Measurements from ENCODE around the gene FARP1. TPM values are rescaled to one million over a fixed set of nuclear protein-coding genes. Genes with fewer than 3 reads are reported as not detected.
A peak's percentile ranks its signal among the peaks of the same experiment; 100 is the strongest.

FARP1 gene
- total RNA-seq, 4 donors from 2014 or later: 28.3 to 69.2 (median 36.4) TPM

- WGBS, 2 donors (ENCODE audit: low coverage in 1 of 2): 96% methylated on average over 4 of the region's 4 CpGs; no CpG with 5 or more reads in 1 of the 2 donors
- TF ChIP-seq POLR2A (IDR thresholded peaks at IDR 0.05) (no peak), EP300 (IDR thresholded peaks at IDR 0.05) (no peak), POLR2AphosphoS5 (IDR thresholded peaks at IDR 0.05) (no peak), CTCF (IDR thresholded peaks at IDR 0.05) (no peak)
- peaks cover 0 to 12% of the 10 kb centered on the region in 2 donors for H3K36me3 ChIP-seq
- H3K27me3 ChIP-seq: no peaks in the 10 kb centered on the region
- ATAC-seq: no peak
- H3K4me1 ChIP-seq: peaks cover 0 to 14% (median 5%) of the 10 kb centered on the region in 3 donors
- no peak overlapping the region for H3K4me3 ChIP-seq
- peaks cover 0 to 8% (median 0%) of the 10 kb centered on the region in 3 donors for H3K9me3 ChIP-seq
- no peak overlapping the region for H3K27ac ChIP-seq
Observed at GRCh38 chr13:98370261-98370660, 227.4 kb downstream of the FARP1 start.

DNA sequence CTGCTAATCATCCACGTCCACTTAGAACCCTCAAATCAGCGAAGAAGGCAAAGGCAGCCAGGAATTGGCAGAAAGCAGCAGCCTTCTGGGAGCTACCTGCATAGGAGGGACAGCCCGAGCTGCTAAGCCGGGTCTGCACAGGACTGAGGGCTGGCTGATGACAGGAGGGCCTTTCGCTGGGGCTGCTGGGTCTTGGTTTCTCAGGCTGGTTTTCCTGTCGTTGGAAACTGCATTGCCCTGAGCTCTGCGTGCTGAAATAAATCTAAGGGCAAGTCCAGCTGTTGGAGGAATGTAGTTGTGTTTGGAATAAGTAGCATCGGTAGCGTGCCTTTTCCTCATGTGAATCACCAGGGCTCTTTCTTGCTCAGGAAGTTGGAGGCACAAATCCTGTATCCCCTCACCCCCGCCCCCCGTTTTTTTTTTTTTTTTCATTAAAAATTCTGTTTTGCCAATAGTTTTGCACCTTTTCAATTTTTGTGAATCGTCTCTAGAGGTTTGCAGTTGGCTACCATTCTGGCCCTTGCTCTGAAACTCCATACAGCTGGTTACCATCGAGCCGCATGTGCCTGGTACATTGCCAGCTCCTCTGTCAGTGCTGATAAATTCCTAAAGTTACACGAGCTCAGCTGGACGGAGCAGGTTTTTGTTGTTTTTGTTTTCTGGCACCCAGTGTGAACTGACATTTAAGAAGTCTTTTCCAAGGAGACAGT lies 228.1 kb downstream of the FARP1 start:
- Histone ChIP-seq H3K9me3 (peaks cover 0 to 8% (median 0%) of the 10 kb centered on the region in 3 donors), H3K4me1 (peaks cover 0 to 14% (median 5%) of the 10 kb centered on the region in 3 donors), H3K36me3 (peaks cover 0 to 12% of the 10 kb centered on the region in 2 donors), H3K27me3 (no peaks in the 10 kb centered on the region), H3K4me3 (no peak overlapping the region), H3K27ac (peak overlapping the region in 1 of 4 donors; percentile 46)
- peak; percentile 62 for ATAC-seq
- WGBS, 2 donors (ENCODE audit: low coverage in 1 of 2): 31% methylated on average over 13 of the region's 16 CpGs; no CpG with 5 or more reads in 1 of the 2 donors
- TF ChIP-seq POLR2AphosphoS5 (IDR thresholded peaks at IDR 0.05): peak; percentile 32
- no peak for TF ChIP-seq CTCF (IDR thresholded peaks at IDR 0.05)
- TF ChIP-seq POLR2A (IDR thresholded peaks at IDR 0.05): no peak

- Histone ChIP-seq H3K27ac (no peak overlapping the region), H3K9me3 (peaks cover 0 to 8% (median 0%) of the 10 kb centered on the region in 3 donors), H3K36me3 (peaks cover 0 to 12% of the 10 kb centered on the region in 2 donors), H3K4me1 (peaks cover 0 to 14% (median 5%) of the 10 kb centered on the region in 3 donors), H3K27me3 (no peaks in the 10 kb centered on the region), H3K4me3 (no peak overlapping the region)
- TF ChIP-seq CTCF (IDR thresholded peaks at IDR 0.05) (no peak), EP300 (IDR thresholded peaks at IDR 0.05) (no peak), POLR2AphosphoS5 (IDR thresholded peaks at IDR 0.05) (no peak), POLR2A (IDR thresholded peaks at IDR 0.05) (no peak)
- ATAC-seq: no peak
- 52 to 83% methylated on average over 3 to 4 of the region's 5 CpGs for WGBS, 2 donors (ENCODE audit: low coverage in 1 of 2)
Observed at GRCh38 chr13:98371516-98372023, 228.7 kb downstream of the FARP1 start.

- peaks cover 0 to 8% (median 0%) of the 10 kb centered on the region in 3 donors for H3K9me3 ChIP-seq
- H3K36me3 ChIP-seq: peaks cover 0 to 12% of the 10 kb centered on the region in 2 donors
- H3K4me1 ChIP-seq: peaks cover 0 to 14% (median 5%) of the 10 kb centered on the region in 3 donors
- no peak overlapping the region for H3K4me3 ChIP-seq
- ATAC-seq: no peak
- H3K27ac ChIP-seq: no peak overlapping the region
- 90 to 94% methylated on average over 5 to 8 of the region's 8 CpGs for WGBS, 2 donors (ENCODE audit: low coverage in 1 of 2)
- no peak for TF ChIP-seq EP300 (IDR thresholded peaks at IDR 0.05)
- TF ChIP-seq CTCF (IDR thresholded peaks at IDR 0.05): no peak
- no peak for TF ChIP-seq POLR2A (IDR thresholded peaks at IDR 0.05)
- TF ChIP-seq POLR2AphosphoS5 (IDR thresholded peaks at IDR 0.05): no peak
- no peaks in the 10 kb centered on the region for H3K27me3 ChIP-seq
Observed at GRCh38 chr13:98372876-98373275, 230.0 kb downstream of the FARP1 start.

All from gastroesophageal sphincter (tissue), 4 donors.